GM12872 (cell line): ENCODE results near the gene RBP7.

ENCODE experiments used
- CTCF ChIP-seq: IDR thresholded peaks from 3 replicates; pipeline ENCODE4 v1.5.1; 2011; ENCODE audit warnings: low read depth, mild to moderate bottlenecking, low read length, moderate library complexity; ENCODE audit not compliant: insufficient read depth

Gene RBP7

GRCh38 chr1:10064416-10065343, 67.7 kb downstream of the RBP7 start:
- no peak for TF ChIP-seq CTCF

GRCh38 chr1:10065344-10065685, 68.3 kb downstream of the RBP7 start:
- no peak for TF ChIP-seq CTCF
